NCI-H1092 (cell line): ENCODE measurements around the gene MUC2.

Source experiments
- DNase-seq: peaks from one replicate; lab custom pipeline; 2025; lab: John Stamatoyannopoulos, UW

MUC2 gene

GRCh38 chr11:1051356-1052132, 23.1 kb upstream of the MUC2 start:
- DNase-seq: no peak

- DNase-seq: no peak
These were observed 22.3 kb upstream of the MUC2 start for GRCh38 chr11:1052133-1053011.

GRCh38 chr11:1053121-1053901, 21.4 kb upstream of the MUC2 start:
- no peak for DNase-seq

DNA sequence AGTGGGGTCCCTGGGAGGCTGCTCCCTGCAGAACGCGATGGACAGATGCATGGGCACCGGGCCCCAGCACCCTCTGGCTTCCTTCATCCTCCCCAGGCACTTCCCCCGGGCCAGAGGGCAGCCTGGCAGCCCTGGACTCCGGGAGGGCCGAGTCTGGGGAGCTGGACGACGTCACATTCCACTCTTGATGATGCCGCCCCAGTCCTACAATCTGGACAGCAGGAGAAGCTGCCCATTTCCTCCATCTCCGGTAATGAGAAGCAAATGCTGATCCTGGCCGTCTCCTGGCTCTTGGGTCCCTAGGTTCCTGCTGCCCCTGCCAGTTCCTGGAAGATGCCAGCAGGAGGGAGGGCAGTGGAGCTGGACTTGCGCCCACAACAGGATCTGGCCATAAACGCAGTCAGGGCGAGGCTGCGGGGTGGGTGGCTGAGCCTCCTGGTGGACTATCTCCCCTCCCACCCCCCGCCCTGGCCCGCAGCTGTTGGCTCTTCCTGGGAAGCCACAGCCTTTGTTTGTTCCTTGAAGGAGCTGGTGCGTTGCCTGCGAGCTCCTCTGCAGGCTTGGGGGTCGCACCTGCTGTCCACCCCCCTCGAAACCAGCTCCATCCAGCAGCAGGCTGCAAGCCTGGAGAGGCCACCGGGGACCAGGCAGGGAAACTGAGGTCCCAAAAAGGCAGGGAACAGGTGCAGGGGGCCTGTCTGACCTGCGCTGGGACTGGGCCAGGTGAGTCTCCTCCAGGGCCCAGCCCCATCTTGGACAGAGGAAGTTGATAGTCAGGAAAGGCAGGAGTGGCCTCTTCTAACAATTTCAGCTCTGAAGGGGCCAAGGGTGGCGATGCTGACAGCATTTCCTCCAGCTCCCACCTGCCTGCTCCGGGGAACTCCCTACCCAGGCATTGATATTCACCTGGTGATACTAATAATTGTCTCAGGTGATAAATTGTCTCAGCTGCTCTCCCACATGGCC, 20.2 kb upstream of the MUC2 start:
- no peak for DNase-seq

- DNase-seq: no peak
These were observed 19.5 kb upstream of the MUC2 start for GRCh38 chr11:1055109-1055703.

GRCh38 chr11:1055990-1056771, 18.5 kb upstream of the MUC2 start:
- DNase-seq: no peak

GRCh38 chr11:1057806-1058205, 16.9 kb upstream of the MUC2 start:
- DNase-seq: no peak

DNA sequence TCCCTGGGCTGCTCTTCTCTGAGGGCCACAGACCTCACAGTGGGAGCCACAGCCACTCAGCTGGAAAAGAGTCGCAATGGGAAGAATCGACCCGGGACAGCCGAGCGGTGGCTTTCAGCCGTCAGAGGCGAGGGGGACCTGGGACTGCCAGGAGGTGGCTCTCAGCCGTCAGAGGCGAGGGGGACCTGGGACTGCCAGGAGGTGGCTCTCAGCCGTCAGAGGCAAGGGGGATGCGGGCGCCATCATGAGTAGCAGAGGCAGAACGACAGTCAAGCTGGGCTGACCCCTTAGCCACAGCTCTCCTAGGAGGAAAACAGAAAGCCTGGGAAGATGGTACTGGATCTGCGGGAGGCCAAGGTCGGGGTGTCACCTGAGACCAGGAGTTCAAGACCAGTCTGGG, 14.9 kb upstream of the MUC2 start:
- DNase-seq: no peak

- no peak for DNase-seq
These were observed 14.3 kb upstream of the MUC2 start for GRCh38 chr11:1060410-1060809.

- DNase-seq: no peak
These were observed 13.6 kb upstream of the MUC2 start for GRCh38 chr11:1060852-1061616.

GRCh38 chr11:1062075-1062820, 12.4 kb upstream of the MUC2 start:
- no peak for DNase-seq

- DNase-seq: no peak
These were observed 10.5 kb upstream of the MUC2 start for GRCh38 chr11:1064167-1064566.

DNA sequence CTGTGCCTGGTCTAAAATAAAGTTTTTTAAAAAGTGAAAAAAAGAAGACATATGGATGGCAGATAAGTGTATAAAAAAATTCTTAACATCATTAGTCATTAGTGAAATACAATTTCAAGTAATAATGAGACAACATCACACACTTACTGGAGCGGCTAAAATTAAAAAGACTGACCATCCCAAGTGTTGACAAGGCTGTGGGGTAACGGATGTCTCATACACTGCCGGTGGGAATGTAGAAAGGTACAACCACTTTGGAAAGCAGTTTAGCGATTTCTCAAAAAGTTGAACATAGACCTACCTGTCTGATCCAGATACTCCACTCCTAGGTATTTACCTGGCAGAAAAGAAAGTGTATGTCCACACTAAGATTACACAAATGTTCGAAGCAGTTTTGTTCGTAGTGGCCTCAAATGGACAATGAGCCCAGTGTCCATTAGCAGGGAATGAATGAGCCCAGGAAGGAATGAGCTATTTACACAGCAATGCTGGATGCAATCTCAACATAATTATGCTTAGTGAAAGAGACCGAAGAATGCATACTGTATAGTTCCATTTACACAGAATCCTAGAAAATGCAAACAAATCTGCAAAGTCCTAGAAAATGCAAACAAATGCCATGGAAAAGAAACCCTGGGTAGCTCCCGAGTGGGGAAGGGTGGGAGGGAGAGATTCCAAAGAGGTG, 6.7 kb upstream of the MUC2 start:
- no peak for DNase-seq

- no peak for DNase-seq
These were observed 4.9 kb upstream of the MUC2 start for GRCh38 chr11:1069740-1070139.

DNA sequence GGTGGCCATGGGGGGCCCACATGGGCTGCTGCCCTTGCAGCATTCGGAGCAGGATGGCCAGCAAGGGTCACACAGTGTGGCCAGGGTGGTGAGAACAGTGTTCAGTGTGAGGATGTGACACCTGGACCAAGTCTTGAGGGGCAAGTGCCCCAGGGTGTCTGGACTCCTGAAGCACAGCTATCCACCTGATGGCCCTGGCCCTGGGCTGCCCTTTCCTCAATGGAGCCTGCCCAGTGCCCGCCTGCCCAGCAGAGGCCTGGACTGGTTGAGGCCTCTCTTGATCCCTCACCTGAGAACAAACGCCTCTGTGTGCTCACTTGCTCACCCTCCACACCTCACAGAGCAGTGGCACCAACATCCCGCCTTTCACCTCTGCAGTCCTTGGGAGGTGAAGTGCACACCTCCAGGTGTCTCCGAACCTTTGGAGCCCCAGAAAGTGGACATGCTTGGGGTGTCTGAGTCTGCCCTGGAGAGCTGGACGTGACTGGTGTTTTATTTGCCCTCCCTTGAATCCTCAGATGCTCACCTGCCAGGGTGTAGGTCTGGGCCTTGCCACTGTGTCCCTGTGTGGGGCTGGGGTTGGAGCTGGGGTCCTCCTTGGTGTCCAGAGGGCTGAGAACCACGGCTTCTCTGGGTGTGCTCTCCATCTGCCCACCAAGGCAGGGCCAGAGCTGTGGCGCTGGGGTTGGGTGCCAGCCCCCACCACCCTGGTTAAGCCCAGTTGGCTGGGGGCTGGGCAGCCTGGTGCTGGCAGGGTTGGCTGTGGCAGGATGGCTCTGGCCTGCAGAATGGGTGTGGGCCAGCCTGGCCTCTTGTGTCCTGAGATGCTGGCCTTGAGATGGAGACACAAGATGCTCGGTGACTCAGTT, 3.8 kb upstream of the MUC2 start:
- DNase-seq: no peak

GRCh38 chr11:1071571-1072115, 3.0 kb upstream of the MUC2 start:
- DNase-seq: no peak
